Epidermal melanocyte (primary cell): Measurements from ENCODE around the gene ARID2.

Source experiments
- DNase-seq: peaks from one replicate; pipeline ENCODE4 v3.0.0; 2011; ENCODE audit warnings: low spot score; ENCODE audit not compliant: insufficient read length

The ARID2 gene

GRCh38 chr12:45721954-45722353 is 7.6 kb upstream of the ARID2 start:
- no peak for DNase-seq

GRCh38 chr12:45725631-45726602 is 3.6 kb upstream of the ARID2 start:
- no peak for DNase-seq

- DNase-seq = no peak
These were observed 2.8 kb upstream of the ARID2 start for GRCh38 chr12:45726603-45727300.

GRCh38 chr12:45727301-45727979 is 2.1 kb upstream of the ARID2 start:
- peak; percentile 81 for DNase-seq

GRCh38 chr12:45727980-45728629 is 1.4 kb upstream of the ARID2 start:
- no peak for DNase-seq

GRCh38 chr12:45728630-45729232 is 775 bp upstream of the ARID2 start:
- peak; percentile 59 for DNase-seq

GRCh38 chr12:45730084-45730347 is 510 bp downstream of the ARID2 start:
- DNase-seq = no peak

GRCh38 chr12:45730348-45731189 is 1.1 kb downstream of the ARID2 start:
- DNase-seq = no peak

GRCh38 chr12:45731190-45731775 is 1.8 kb downstream of the ARID2 start:
- no peak for DNase-seq

GRCh38 chr12:45732250-45732649 is 2.7 kb downstream of the ARID2 start:
- DNase-seq = no peak

GRCh38 chr12:45732936-45733335 is 3.4 kb downstream of the ARID2 start:
- DNase-seq = no peak

- no peak for DNase-seq
These were observed 8.1 kb downstream of the ARID2 start for GRCh38 chr12:45737638-45738037.

- DNase-seq = no peak
These were observed 13.1 kb downstream of the ARID2 start for GRCh38 chr12:45742590-45742989.

- no peak for DNase-seq
These were observed 13.7 kb downstream of the ARID2 start for GRCh38 chr12:45743247-45743646.

- DNase-seq = no peak
These were observed 16.4 kb downstream of the ARID2 start for GRCh38 chr12:45745861-45746277.

- DNase-seq = no peak
These were observed 27.2 kb downstream of the ARID2 start for GRCh38 chr12:45756666-45757065.

GRCh38 chr12:45757172-45757571 is 27.7 kb downstream of the ARID2 start:
- no peak for DNase-seq

GRCh38 chr12:45760333-45760732 is 30.8 kb downstream of the ARID2 start:
- no peak for DNase-seq

GRCh38 chr12:45762185-45763110 is 32.9 kb downstream of the ARID2 start:
- DNase-seq = no peak
